Epithelial cell of proximal tubule (primary cell): ENCODE measurements around the gene KLHL6. TPM values are rescaled to one million over a fixed set of nuclear protein-coding genes. Genes with fewer than 3 reads are reported as not detected.

Source experiments
- DNase-seq: peaks from one replicate; pipeline ENCODE4 v3.0.0-alpha.2; 2011; ENCODE audit warnings: low read depth
- H3K4me3 ChIP-seq: 2 replicates; pipeline ENCODE4 v1.5.1; 2011; ENCODE audit warnings: low read depth, mild to moderate bottlenecking, low read length
- total RNA-seq: library from RNA; depleted of rRNA; stranded (reverse); fragments of >200 nt; gene quantifications from 2 replicates; pipeline ENCODE4 v1.2.3, GENCODE V29; 2015
- TF ChIP-seq, protein P1 (sequence below): conservative IDR thresholded peaks from 2 replicates; pipeline ENCODE4 v1.5.1; 2012; ENCODE audit warnings: low read depth, mild to moderate bottlenecking, low read length

KLHL6 gene
- total RNA-seq, 1 donor from 2014 or later = not detected

DNA sequence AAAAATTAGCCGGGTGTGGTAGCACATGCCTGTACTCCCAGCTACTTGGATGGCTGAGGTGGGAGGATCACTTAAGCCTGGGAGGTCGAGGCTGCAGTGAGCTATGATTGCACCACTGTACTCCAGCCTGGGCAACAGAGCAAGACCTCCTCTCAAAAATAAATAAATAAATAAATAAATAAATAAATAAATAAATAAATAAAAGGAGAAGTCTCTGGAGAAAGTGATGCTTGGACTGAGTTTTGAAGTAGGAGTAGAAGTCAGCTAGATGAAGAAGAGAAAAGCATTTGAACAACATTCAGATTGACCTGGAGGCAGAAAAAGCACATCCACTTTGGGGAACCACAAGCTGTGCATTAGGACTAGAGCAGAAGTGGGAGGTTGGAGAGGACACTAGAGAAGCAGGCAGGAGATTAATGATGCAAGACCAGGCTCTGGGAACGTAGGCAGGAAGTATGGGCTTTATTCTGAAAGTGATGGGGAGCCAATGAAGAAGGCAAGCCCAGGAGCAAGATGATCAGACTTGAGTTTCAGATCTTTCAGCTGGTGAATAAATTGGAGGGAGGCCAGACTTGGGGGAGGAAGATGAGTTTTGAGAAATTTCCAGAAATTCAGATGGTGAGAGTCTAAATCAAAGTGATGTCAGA is 48.7 kb downstream of the KLHL6 start:
- TF ChIP-seq, protein P1, sequence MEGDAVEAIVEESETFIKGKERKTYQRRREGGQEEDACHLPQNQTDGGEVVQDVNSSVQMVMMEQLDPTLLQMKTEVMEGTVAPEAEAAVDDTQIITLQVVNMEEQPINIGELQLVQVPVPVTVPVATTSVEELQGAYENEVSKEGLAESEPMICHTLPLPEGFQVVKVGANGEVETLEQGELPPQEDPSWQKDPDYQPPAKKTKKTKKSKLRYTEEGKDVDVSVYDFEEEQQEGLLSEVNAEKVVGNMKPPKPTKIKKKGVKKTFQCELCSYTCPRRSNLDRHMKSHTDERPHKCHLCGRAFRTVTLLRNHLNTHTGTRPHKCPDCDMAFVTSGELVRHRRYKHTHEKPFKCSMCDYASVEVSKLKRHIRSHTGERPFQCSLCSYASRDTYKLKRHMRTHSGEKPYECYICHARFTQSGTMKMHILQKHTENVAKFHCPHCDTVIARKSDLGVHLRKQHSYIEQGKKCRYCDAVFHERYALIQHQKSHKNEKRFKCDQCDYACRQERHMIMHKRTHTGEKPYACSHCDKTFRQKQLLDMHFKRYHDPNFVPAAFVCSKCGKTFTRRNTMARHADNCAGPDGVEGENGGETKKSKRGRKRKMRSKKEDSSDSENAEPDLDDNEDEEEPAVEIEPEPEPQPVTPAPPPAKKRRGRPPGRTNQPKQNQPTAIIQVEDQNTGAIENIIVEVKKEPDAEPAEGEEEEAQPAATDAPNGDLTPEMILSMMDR = no peak
- DNase-seq = no peak
- no peak overlapping the region for H3K4me3 ChIP-seq

DNA sequence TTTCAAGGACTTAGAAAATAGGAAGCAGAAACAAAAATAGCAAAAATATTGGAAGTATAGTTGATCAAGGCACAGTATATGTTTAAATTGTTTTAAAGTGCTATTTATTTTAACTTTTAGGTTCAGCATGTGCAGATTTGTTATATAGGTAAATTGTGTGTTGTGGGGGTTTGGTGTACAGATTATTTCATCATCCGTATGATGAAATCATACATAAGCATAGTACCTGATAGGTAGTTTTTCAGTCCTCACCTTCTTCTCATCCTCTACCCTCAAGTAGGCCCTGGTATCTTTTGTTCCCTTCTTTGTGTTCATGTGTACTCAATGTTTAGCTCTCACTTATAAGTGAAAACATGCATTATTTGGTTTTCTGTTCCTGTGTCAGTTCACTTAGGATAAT is 50.9 kb downstream of the KLHL6 start:
- DNase-seq = no peak
- TF ChIP-seq, protein P1 = no peak
- no peak overlapping the region for H3K4me3 ChIP-seq

DNA sequence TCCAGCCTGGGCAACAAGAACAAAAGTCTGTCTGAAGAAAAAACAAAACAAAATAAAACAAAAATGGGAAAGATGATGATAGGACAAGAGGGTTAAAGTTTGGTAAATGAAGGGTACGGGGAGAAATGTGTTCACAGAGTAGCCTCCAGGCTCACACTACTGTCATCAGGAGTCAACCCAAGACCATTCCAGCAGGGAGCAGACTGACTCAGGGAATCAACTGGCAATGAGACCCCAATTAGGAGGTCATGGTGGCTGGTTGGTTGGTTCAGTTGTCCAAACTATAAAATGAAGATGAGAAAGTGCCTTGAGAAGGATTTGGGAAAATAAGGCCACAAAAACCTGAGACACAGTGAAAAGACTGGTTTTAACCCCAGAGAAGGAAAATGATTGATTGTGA is 51.8 kb downstream of the KLHL6 start:
- TF ChIP-seq, protein P1 = peak; percentile 26
- DNase-seq = no peak
- H3K4me3 ChIP-seq = no peak overlapping the region

DNA sequence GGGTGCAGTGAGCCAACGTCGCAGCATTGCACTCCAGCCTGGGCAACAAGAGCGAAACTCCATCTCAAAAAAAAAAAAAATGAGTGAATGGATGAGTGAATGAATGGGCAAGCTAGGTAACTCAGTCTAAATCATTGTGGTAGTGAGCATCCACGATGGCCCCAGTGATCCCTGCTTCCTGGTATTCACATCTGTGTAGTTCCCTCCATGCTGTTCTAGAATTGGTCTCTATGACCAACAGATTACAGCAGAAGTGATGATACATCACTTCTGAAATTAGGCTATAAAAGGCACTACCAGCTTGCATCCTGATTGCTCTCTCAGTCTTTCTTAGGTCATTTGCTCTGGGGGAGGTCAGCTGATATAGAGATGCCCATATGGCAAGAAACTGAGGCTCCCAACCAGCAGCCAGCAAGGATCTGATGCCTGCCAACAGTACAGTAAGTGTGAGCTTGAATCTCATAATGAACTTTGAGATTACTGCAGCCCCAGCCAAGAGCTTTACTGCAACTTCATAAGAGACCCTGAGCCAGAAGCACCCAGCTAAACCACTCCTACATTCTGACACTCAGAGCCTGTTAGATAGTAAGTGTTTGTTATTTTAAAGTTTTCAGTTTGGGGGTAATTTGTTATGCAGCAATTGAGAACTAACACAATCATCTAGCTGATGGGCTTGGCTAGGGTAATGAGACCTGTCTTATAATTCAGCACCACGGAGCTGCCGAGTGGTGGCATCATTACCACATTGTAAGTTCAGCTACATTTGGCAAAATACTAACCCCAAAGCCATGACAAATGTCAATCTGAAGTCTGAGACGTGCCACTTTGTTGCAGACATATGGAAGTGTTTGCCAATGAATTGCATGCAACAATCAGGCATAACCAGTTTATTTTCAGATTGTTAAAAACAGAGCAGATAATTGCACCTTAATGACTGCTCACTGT is 53.0 kb downstream of the KLHL6 start:
- no peak overlapping the region for H3K4me3 ChIP-seq
- TF ChIP-seq, protein P1 = peak; percentile 59
- DNase-seq = no peak

DNA sequence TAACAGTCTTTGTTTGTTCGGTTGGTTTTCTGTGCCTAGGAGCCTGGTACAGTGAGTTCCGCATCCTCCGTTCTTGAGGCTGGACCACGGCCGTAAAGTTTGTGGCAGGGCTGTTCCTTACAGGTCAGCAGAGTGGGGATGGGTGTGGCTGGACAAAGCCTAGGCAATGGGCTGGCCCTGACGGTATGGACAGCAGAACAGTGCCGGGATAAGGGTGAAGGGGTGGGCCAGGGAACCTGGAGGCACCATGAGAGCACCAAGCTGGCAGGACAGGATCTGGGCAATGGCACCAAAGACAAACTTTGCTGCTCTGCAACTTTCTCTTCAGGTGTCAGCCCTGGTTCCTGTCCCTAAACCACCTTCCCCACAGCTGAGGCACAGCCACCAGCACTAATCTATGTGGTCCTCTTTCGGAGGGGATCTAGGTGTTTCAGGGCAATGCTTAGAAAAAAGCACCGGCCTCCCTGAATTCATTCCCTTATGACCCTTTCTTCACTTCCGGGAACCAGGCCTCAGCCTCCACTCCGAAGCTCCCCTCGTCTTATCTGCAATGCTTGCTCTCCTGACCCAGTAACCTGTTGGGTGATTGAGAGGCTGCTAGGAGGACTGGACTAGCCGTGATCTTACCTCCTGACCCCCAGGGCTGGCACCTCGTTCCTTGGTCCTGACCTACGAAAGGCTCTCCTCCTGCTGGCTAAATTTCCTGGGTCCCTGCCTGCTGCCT is 54.4 kb downstream of the KLHL6 start:
- no peak overlapping the region for H3K4me3 ChIP-seq
- DNase-seq = no peak
- TF ChIP-seq, protein P1 = no peak

DNA sequence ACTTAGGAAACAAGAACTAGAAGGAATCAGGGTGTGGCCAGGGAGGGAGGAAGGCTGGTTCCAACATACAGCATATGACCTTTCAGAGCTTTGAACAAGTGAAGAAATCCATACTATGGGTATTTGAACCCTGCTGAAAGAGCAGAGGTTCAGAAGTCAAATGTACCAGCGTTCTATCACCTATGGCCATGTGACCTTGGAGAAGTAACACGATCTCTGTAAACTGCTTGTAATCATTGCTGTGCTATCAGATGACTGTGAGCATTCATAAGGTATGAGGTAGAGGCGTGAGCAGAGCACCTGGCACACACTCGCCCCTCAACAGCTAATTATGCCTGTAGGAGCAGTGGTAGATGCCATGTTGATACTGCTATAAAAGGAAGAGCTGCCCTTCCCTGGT is 55.2 kb downstream of the KLHL6 start:
- TF ChIP-seq, protein P1 = no peak
- no peak overlapping the region for H3K4me3 ChIP-seq
- no peak for DNase-seq
